NCI-H82 treated with DMSO at 0.1 percent for 48 hours (cell line): Measurements from ENCODE around the gene SLC7A10.
"Not testable (repeated sequence)": the region's sequence is repeated elsewhere in the genome, so short reads cannot be mapped to it uniquely, and the experiment has no call there.

ENCODE experiments used
- DNase-seq: peaks from one replicate; lab custom pipeline; 2025; ENCODE audit not compliant: unreplicated experiment; lab: John Stamatoyannopoulos, UW

SLC7A10 gene

DNA sequence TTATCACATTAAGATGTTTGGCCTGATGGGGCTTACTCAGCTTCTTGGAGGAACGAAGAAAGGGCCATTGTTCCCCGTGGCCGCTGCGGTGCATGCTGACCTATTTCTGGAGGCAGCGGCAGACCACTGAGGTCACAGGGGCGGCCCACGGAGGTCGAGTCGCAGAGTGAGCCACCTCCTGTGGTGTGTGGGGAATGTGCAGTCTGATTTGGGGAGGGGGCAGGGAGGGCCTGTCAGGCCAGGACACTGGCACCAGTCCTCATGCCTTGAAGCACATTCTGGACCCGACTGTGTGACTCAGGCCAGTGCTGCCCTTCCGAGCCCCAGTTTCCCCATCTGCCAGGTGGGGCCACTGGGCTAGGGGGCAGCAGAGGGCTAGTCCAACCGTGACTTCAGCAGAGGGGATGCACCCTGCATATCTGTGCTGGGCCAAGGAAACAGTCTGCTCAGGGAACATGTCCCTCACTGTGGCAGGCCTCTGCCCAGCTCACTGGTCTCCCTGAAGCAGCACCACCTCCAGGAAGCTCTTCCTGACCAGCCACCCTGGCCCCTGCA, 6.3 kb downstream of the SLC7A10 start:
- no peak for DNase-seq

GRCh38 chr19:33217881-33218280, 7.8 kb downstream of the SLC7A10 start:
- no peak for DNase-seq

DNA sequence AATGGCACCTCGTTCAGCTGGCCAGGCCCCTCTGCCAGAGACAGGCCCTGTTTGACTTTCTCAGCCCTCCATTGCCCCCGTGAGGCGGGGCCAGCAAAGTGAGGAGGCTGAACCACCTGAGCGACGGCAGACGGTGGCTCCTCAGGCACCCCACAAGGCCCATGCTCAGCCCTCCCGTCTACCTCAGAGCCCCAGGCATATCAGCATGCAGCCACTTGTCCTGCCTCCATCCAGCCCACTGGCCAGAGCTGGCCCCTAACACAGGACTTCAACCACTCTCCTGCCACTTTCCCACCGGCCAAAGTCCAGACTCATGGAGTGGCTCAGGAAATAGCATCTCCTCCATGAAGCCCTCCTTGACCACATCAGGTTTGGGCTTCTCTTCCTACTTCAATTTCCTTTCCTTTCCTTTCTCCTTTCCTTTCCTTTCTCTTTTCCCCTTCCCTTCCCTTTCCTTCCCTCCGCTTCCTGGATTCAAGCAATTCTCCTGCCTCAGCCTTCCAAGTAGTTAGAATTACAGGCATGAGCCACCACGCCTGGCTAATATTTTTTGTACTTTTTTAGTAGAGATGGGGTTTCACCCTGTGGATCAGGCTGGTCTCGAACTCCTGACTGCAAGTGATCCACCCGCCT, 9.3 kb downstream of the SLC7A10 start:
- DNase-seq, result no peak

- no peak for DNase-seq
Measured at GRCh38 chr19:33215438-33216197, 10.0 kb downstream of the SLC7A10 start.

DNA sequence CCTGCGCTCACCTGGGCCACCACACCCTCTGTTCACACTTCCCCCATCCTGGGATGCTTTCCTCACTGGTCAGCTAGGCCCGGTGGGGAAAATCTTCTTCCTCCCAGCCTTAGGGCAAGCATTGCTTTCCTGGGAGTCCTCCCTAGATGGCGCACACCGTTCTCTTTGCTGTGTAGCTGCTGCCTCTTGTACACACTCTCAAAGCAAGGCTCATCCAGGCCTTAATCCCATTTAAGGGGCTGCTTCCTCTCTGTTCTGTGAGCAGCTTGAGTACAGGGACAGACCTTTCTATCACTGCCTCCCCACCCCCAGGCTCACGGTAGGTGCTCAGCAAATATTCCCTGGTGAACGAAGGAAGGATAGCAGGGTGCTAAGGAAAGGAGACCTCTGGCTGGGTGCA, 11.1 kb downstream of the SLC7A10 start:
- peak; percentile 83 for DNase-seq

- no peak for DNase-seq
Measured at GRCh38 chr19:33212436-33213172, 13.0 kb downstream of the SLC7A10 start.

GRCh38 chr19:33211794-33212435, 13.7 kb downstream of the SLC7A10 start:
- no peak for DNase-seq

GRCh38 chr19:33210266-33210940, 15.2 kb downstream of the SLC7A10 start:
- DNase-seq, result no peak

DNA sequence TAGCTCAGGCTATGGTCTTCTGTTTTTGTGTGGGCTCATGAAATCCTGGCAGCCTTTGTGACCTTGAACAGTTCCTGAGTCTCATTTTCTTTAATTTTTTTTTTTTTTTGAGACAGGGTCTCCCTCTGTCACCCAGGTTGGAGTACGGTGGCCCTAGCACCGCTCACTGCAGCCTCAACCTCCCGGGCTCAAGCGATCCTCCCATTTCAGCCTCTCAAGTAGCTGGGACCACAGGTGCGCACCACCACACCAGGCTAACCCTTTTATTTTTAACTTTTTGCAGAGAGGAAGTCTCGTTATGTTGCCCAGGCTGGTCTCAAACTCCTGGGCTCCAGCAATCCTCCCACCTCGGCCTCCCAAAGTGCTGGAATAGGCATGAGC, 15.8 kb downstream of the SLC7A10 start:
- not testable (repeated sequence) for DNase-seq

- DNase-seq, result no peak
Measured at GRCh38 chr19:33208904-33209849, 16.5 kb downstream of the SLC7A10 start.

- no peak for DNase-seq
Measured at GRCh38 chr19:33208371-33208895, 17.2 kb downstream of the SLC7A10 start.

DNA sequence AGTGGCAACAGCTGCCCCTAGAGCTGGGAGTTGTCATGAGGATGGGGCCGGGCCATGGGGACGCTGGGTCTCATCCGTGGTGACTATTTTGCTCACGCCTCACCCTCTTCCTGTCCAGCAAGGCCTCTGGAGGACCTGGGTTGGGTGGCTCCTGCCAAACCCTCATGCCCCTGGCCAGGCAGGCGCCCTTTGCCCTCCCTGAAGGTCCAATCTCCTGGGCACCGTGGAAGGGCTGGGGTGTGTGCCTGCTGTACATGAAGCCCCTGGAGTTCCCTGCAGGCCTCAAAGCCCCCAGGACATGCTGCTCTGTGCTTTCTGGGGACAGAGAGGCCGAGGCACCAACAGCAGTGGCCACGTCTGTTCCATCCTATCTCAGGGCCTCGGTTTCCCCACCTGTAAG, 17.7 kb downstream of the SLC7A10 start:
- DNase-seq, result no peak

- DNase-seq, result no peak
Measured at GRCh38 chr19:33207040-33207620, 18.5 kb downstream of the SLC7A10 start.

DNA sequence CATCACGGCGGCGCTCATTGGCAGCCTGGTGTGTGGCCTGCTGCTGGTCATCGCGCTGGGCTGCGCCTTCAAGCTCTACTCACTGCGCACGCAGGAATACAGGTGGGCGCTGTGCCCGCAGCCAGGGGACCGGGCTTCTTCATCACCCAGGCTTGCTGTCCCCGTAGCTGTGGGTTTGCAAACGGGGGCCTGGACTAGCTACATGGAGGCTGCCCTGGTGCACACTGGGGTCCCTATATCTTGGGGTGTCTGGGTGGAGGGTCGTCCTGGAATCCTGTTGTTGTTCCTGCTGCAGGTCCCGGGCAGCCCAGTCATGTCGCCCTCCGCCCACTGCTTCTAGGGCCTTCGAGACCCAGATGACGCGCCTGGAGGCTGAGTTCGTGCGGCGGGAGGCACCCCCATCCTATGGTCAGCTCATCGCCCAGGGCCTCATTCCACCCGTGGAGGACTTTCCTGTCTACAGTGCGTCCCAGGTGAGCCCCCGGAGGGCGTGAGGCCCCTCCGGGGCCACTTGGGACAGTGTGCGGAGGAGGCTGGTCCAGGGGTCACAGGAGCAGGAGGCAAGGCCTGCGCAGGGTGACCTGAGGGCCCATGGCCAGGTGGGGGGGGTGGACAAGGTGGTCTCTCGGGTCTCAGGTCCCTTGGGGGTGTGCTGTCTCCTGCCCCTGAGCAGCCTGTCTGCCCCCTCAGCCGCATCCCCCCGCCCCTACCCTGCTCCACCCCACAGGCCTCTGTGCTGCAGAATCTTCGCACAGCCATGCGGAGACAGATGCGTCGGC, 19.2 kb downstream of the SLC7A10 start:
- no peak for DNase-seq

GRCh38 chr19:33205531-33206260, 20.0 kb downstream of the SLC7A10 start:
- no peak for DNase-seq

DNA sequence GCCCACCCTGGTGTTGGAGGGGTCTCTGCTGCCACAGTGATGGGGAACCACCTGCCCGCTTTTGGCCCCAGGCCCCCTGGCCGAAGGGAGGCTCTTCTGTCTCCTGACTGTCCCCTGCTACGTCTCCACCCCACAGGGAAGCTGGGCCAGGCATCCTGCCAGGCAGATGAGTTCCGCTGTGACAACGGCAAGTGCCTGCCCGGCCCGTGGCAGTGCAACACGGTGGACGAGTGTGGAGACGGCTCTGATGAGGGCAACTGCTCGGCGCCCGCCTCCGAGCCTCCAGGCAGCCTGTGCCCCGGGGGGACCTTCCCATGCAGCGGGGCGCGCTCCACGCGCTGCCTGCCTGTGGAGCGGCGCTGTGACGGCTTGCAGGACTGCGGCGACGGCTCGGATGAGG, 20.5 kb downstream of the SLC7A10 start:
- DNase-seq, result no peak

DNA sequence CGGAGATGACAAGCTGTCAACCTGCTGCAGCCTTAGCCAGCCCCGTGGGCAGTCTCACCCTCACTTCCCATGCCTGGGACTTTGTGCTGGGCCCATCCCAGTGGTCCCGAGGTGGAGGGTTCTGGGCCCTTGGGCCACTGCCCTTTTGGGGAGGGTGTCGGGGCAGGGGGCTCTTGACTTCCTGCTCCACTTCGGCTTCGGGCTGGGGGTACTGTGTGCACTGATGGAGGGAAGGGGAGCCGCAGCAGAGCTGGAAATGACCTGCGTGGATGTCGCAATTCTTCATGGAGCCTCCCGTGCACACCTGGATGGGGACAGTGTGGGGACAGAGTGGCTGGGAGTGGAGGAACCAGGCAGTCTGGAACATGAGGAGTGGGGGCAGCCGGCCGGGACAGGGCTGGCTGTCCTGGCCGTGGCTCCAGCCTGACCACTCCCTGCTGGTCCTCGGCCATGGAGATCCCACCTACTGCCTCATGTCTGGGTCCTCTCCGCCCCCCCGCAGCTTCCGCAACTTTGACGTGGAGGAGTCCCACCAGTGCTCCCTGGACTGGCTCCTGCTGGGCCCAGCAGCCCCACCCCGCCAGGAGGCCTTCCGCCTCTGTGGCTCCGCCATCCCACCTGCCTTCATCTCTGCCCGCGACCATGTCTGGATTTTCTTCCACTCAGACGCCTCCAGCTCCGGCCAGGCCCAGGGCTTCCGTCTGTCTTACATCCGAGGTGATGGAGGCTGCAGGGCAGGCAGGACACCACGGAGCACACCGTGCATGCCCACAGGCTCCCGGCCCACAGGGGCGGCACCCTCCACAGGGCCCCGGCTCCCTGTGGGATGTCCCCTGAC, 21.3 kb downstream of the SLC7A10 start:
- no peak for DNase-seq
